ENCODE data around the gene SLC6A13.
"Not testable (repeated sequence)": the region's sequence is repeated elsewhere in the genome, so short reads cannot be mapped to it uniquely, and the experiment has no call there.

The SLC6A13 gene

DNA sequence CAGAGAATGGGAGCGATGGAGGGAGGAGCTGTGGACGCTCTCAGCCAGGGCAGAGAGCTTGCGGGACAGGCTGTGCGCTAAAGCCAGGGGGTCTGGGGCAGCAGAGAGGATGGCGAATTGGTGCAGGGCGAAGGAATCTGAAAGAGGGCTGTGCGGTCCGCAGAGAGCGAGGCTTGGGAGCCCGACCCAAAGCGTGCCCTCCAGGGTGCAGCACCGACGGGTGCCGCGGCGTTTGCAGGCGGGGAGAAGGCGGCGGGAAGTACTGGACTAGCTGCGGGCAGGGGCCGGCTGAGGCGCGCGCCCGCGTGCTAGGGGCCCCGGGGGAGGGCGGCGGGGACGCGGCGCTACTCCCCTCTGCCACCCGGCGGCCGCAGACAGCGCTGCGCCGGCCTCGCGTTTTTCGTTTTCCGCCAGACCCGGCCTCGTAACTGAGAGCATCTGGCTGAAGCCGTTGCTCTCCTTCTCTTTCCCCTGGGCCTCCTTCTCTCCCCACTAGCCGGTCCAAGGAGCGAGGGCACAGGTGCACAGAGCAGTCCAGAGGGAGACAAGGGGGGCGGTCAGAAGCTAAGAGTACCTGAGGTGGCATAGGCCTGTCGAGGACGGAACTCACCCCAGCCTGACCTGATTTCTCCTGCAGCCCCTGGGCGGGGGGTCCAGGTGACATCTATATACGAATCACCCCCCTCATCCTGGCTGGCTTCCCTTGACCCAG lies 73.6 kb downstream of the SLC6A13 start:
- peak; percentile 92 for ATAC-seq
- TF ChIP-seq ZFP3 (CRISPR knock-in tag; IDR thresholded peaks at IDR 0.05) (no peak), SNAI2 (CRISPR knock-in tag; IDR thresholded peaks at IDR 0.05) (no peak), GLIS3 (CRISPR knock-in tag; IDR thresholded peaks at IDR 0.05) (no peak), ZNF565 (CRISPR knock-in tag; conservative IDR thresholded peaks at IDR 0.05; ENCODE audit: low read depth) (no peak), TCF4 (CRISPR knock-in tag; IDR thresholded peaks at IDR 0.05; ENCODE audit: borderline replicate concordance) (no peak), ESRRG (CRISPR knock-in tag; IDR thresholded peaks at IDR 0.05) (no peak), BACH2 (CRISPR knock-in tag; IDR thresholded peaks at IDR 0.05; ENCODE audit: borderline replicate concordance) (no peak), ZC3H10 (CRISPR knock-in tag; IDR thresholded peaks at IDR 0.05) (no peak), ISL1 (CRISPR knock-in tag; IDR thresholded peaks at IDR 0.05) (no peak), ARNTL (CRISPR knock-in tag; IDR thresholded peaks at IDR 0.05; ENCODE audit: borderline replicate concordance, low read depth) (no peak), OSR1 (CRISPR knock-in tag; IDR thresholded peaks at IDR 0.05) (no peak)
- TF ChIP-seq, protein P1, sequence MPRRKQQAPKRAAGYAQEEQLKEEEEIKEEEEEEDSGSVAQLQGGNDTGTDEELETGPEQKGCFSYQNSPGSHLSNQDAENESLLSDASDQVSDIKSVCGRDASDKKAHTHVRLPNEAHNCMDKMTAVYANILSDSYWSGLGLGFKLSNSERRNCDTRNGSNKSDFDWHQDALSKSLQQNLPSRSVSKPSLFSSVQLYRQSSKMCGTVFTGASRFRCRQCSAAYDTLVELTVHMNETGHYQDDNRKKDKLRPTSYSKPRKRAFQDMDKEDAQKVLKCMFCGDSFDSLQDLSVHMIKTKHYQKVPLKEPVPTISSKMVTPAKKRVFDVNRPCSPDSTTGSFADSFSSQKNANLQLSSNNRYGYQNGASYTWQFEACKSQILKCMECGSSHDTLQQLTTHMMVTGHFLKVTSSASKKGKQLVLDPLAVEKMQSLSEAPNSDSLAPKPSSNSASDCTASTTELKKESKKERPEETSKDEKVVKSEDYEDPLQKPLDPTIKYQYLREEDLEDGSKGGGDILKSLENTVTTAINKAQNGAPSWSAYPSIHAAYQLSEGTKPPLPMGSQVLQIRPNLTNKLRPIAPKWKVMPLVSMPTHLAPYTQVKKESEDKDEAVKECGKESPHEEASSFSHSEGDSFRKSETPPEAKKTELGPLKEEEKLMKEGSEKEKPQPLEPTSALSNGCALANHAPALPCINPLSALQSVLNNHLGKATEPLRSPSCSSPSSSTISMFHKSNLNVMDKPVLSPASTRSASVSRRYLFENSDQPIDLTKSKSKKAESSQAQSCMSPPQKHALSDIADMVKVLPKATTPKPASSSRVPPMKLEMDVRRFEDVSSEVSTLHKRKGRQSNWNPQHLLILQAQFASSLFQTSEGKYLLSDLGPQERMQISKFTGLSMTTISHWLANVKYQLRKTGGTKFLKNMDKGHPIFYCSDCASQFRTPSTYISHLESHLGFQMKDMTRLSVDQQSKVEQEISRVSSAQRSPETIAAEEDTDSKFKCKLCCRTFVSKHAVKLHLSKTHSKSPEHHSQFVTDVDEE (CRISPR knock-in tag; IDR thresholded peaks at IDR 0.05) = no peak

DNA sequence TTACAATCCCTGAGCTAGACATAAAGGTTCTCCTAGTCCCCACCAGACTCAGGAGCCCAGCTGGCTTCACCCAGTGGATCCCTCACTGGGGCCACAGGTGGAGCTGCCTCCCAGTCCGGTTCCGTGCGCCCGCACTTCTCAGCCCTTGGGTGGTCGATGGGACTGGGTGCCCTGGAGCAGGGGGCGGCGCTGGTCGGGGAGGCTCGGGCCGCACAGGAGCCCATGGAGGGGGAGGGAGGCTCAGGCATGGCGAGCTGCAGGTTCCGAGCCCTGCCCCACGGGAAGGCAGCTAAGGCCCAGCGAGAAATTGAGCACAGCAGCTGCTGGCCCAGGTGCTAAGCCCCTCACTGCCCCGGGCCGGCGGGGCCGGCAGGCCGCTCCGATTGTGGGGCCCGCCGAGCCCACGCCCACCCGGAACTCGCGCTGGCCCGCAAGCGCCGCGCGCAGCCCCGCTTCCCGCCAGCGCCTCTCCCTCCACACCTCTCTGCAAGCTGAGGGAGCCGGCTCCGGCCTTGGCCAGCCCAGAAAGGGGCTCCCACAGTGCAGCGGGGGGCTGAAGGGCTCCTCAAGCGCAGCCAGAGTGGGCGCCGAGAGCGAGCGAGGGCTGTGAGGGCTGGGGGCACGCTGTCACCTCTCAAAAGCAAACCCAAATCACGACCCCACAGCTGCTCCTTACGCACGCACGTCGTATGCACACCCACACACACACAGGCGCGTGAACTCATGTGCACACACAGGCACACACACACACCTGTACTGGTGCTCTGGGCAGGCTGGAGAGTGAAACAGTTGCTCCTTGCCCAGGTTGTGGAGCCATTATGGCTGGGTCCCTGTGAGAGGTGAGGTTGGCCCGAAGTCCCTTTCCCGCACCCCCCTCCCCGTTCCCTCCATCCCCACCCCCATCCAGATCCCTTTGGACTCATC lies 74.4 kb downstream of the SLC6A13 start:
- not testable (repeated sequence) for ATAC-seq

DNA sequence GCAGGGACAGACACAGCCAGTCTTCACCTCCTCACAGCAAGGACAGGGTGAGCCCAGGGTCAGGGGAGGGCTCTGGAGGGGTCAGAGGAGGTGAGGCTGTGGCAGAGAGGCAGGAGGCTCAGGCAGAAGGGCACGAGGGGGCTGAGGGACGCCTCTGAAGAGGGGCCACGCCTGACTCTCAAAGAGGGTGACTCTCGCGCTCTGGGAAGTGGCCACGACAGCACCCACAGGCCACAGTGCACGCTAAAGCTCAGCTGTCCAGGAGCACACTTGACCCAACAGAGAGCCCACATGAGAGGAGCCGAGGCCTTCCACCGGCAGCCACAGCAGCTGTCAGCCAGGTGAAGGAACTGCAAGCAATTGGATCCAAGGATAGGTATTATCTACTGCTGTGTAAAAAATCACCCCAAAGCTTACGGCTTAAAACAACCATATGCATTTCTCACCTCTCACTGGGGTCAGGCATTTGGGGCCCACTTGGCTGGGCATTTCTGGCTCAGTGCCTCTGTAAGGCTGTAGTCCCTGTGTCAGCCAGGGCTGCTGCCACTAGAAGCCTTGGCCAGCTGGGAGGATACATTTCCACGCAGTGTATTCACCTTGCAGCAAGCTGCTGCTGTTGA lies 76.5 kb downstream of the SLC6A13 start:
- TF ChIP-seq ZNF565 (CRISPR knock-in tag; conservative IDR thresholded peaks at IDR 0.05; ENCODE audit: low read depth) (no peak), ZNF8 (CRISPR knock-in tag; IDR thresholded peaks at IDR 0.05) (no peak), ZFP3 (CRISPR knock-in tag; IDR thresholded peaks at IDR 0.05) (no peak), RARB (CRISPR knock-in tag; IDR thresholded peaks at IDR 0.05) (no peak)
- TF ChIP-seq, protein P2, sequence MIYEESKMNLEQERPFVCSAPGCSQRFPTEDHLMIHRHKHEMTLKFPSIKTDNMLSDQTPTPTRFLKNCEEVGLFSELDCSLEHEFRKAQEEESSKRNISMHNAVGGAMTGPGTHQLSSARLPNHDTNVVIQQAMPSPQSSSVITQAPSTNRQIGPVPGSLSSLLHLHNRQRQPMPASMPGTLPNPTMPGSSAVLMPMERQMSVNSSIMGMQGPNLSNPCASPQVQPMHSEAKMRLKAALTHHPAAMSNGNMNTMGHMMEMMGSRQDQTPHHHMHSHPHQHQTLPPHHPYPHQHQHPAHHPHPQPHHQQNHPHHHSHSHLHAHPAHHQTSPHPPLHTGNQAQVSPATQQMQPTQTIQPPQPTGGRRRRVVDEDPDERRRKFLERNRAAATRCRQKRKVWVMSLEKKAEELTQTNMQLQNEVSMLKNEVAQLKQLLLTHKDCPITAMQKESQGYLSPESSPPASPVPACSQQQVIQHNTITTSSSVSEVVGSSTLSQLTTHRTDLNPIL (CRISPR knock-in tag; IDR thresholded peaks at IDR 0.05; ENCODE audit: low read depth) = no peak
- TF ChIP-seq, protein P3, sequence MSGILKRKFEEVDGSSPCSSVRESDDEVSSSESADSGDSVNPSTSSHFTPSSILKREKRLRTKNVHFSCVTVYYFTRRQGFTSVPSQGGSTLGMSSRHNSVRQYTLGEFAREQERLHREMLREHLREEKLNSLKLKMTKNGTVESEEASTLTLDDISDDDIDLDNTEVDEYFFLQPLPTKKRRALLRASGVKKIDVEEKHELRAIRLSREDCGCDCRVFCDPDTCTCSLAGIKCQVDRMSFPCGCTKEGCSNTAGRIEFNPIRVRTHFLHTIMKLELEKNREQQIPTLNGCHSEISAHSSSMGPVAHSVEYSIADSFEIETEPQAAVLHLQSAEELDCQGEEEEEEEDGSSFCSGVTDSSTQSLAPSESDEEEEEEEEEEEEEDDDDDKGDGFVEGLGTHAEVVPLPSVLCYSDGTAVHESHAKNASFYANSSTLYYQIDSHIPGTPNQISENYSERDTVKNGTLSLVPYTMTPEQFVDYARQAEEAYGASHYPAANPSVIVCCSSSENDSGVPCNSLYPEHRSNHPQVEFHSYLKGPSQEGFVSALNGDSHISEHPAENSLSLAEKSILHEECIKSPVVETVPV (CRISPR knock-in tag; IDR thresholded peaks at IDR 0.05) = no peak
- no peak for ATAC-seq

DNA sequence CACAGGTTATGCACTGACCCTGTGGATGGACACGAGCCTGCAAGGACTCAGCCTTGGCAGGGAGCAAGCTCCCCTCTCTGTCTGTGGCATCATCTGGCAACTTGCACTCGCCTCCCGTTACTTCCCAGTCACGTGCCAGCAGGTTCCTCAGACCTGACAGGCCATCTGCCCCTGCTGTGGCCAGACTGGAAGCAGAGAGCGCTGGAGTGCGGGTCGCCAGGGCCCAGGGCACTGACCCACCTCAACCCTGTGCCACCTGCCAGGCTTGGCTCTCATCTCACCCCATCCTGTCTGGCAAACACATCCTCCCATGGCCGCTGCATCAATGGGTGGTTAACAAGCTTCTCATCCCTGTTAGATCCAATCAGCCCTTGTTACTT lies 77.1 kb downstream of the SLC6A13 start:
- no peak for ATAC-seq
- TF ChIP-seq ESRRG (CRISPR knock-in tag; IDR thresholded peaks at IDR 0.05) (no peak), SNAI2 (CRISPR knock-in tag; IDR thresholded peaks at IDR 0.05) (no peak), ZC3H10 (CRISPR knock-in tag; IDR thresholded peaks at IDR 0.05) (no peak), ZNF70 (CRISPR knock-in tag; IDR thresholded peaks at IDR 0.05) (no peak), ZFP3 (CRISPR knock-in tag; IDR thresholded peaks at IDR 0.05) (no peak), ZNF8 (CRISPR knock-in tag; IDR thresholded peaks at IDR 0.05) (no peak), ISL1 (CRISPR knock-in tag; IDR thresholded peaks at IDR 0.05) (no peak), OSR1 (CRISPR knock-in tag; IDR thresholded peaks at IDR 0.05) (no peak), BACH2 (CRISPR knock-in tag; IDR thresholded peaks at IDR 0.05; ENCODE audit: borderline replicate concordance) (no peak), GLIS3 (CRISPR knock-in tag; IDR thresholded peaks at IDR 0.05) (no peak), TOX (CRISPR knock-in tag; IDR thresholded peaks at IDR 0.05; ENCODE audit: borderline replicate concordance) (no peak), ARNTL (CRISPR knock-in tag; IDR thresholded peaks at IDR 0.05; ENCODE audit: borderline replicate concordance, low read depth) (no peak), ZNF565 (CRISPR knock-in tag; conservative IDR thresholded peaks at IDR 0.05; ENCODE audit: low read depth) (no peak), RARB (CRISPR knock-in tag; IDR thresholded peaks at IDR 0.05) (no peak)
- TF ChIP-seq, protein P4, sequence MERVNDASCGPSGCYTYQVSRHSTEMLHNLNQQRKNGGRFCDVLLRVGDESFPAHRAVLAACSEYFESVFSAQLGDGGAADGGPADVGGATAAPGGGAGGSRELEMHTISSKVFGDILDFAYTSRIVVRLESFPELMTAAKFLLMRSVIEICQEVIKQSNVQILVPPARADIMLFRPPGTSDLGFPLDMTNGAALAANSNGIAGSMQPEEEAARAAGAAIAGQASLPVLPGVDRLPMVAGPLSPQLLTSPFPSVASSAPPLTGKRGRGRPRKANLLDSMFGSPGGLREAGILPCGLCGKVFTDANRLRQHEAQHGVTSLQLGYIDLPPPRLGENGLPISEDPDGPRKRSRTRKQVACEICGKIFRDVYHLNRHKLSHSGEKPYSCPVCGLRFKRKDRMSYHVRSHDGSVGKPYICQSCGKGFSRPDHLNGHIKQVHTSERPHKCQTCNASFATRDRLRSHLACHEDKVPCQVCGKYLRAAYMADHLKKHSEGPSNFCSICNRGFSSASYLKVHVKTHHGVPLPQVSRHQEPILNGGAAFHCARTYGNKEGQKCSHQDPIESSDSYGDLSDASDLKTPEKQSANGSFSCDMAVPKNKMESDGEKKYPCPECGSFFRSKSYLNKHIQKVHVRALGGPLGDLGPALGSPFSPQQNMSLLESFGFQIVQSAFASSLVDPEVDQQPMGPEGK (CRISPR knock-in tag; IDR thresholded peaks at IDR 0.05; ENCODE audit: borderline replicate concordance) = no peak
- TF ChIP-seq, protein P5, sequence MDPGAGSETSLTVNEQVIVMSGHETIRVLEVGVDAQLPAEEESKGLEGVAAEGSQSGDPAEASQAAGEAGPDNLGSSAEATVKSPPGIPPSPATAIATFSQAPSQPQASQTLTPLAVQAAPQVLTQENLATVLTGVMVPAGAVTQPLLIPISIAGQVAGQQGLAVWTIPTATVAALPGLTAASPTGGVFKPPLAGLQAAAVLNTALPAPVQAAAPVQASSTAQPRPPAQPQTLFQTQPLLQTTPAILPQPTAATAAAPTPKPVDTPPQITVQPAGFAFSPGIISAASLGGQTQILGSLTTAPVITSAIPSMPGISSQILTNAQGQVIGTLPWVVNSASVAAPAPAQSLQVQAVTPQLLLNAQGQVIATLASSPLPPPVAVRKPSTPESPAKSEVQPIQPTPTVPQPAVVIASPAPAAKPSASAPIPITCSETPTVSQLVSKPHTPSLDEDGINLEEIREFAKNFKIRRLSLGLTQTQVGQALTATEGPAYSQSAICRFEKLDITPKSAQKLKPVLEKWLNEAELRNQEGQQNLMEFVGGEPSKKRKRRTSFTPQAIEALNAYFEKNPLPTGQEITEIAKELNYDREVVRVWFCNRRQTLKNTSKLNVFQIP (CRISPR knock-in tag; IDR thresholded peaks at IDR 0.05; ENCODE audit: borderline replicate concordance, low read depth) = no peak
- TF ChIP-seq, protein P1 (CRISPR knock-in tag; IDR thresholded peaks at IDR 0.05) = no peak

Data from SK-N-SH treated with all-trans-retinoic acid at 6 μM for 48 hours (cell line).